ENCODE data around the gene PCGF2. TPM values are rescaled to one million over a fixed set of nuclear protein-coding genes. Genes with fewer than 3 reads are reported as not detected.

The PCGF2 gene
- total and polyA plus RNA-seq, 10 of the 15 experiments (the other 5 are each of a cell fraction or from before 2014, with no cell fraction given), result 2.7 to 35.6 (median 7.2) TPM

DNA sequence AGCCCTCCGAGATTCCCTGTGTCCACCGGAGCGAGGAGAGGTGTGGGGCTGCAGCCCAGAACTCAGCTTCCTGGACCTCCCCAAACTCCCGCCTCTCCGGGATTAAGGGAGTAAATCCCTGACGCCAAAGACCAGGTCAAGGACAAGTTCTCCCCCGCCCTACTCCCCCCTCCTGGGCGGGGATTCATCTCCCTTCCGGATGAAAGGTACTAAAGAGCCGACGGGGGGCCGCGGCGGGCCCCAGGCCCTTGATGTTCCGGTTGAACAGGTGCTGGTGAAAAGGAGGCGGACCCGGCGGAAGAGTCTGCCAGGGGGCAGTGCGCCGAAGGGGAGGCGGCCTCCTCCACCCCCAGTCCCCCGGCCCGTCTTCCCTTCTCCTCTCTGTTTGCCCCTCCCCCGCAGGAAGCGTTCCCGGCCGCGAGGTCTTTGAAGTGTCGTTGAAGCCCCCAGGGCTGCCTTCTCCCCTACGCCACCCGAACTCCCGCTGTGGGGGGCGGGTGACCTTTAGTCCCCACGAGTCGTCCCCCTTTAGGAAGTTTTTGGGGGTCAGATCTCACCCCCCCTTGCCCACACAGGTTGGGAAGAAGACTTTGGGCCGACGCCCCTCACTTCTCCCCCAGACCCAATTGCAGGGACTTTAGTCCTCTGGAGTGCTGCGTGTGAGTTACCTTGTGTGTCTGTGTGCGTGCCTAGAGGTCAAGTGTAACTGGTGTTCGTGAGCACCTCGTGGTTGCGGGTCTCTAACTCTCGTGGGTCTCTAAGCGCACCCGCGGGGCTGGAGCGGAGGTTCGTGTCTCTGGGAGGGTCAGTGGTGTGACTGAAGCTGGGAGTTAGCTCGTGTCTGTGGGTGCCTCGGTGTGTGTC, 44.2 kb downstream of the PCGF2 start (continued):
- TF ChIP-seq, protein P1, sequence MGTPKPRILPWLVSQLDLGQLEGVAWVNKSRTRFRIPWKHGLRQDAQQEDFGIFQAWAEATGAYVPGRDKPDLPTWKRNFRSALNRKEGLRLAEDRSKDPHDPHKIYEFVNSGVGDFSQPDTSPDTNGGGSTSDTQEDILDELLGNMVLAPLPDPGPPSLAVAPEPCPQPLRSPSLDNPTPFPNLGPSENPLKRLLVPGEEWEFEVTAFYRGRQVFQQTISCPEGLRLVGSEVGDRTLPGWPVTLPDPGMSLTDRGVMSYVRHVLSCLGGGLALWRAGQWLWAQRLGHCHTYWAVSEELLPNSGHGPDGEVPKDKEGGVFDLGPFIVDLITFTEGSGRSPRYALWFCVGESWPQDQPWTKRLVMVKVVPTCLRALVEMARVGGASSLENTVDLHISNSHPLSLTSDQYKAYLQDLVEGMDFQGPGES (IDR thresholded peaks at IDR 0.05), result no peak
- TF ChIP-seq NR2F1 (conservative IDR thresholded peaks at IDR 0.05), result peak; percentile 86
- TF ChIP-seq, protein P2, sequence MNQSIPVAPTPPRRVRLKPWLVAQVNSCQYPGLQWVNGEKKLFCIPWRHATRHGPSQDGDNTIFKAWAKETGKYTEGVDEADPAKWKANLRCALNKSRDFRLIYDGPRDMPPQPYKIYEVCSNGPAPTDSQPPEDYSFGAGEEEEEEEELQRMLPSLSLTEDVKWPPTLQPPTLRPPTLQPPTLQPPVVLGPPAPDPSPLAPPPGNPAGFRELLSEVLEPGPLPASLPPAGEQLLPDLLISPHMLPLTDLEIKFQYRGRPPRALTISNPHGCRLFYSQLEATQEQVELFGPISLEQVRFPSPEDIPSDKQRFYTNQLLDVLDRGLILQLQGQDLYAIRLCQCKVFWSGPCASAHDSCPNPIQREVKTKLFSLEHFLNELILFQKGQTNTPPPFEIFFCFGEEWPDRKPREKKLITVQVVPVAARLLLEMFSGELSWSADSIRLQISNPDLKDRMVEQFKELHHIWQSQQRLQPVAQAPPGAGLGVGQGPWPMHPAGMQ (IDR thresholded peaks at IDR 0.05; ENCODE audit: borderline replicate concordance), result no peak
- TF ChIP-seq ZSCAN29 (IDR thresholded peaks at IDR 0.05), result no peak
- TF ChIP-seq RFX5 (IDR thresholded peaks at IDR 0.05; ENCODE audit: low read depth, low read length), result no peak
- TF ChIP-seq DPF2 (IDR thresholded peaks at IDR 0.05), result peak; percentile 16; the same call in 1 of the 2 replicates
- no peak for TF ChIP-seq NFYA (IDR thresholded peaks at IDR 0.05; ENCODE audit: borderline replicate concordance, low read depth, low read length)
- TF ChIP-seq RB1 (IDR thresholded peaks at IDR 0.05; ENCODE audit: borderline replicate concordance), result no peak; the same call in 1 of the 2 replicates
- no peak for TF ChIP-seq RAD21 (IDR thresholded peaks at IDR 0.05; ENCODE audit: insufficient read depth, low read depth, low read length)
- TF ChIP-seq IKZF2 (IDR thresholded peaks at IDR 0.05), result peak; percentile 76 to 84
- TF ChIP-seq, protein P3, sequence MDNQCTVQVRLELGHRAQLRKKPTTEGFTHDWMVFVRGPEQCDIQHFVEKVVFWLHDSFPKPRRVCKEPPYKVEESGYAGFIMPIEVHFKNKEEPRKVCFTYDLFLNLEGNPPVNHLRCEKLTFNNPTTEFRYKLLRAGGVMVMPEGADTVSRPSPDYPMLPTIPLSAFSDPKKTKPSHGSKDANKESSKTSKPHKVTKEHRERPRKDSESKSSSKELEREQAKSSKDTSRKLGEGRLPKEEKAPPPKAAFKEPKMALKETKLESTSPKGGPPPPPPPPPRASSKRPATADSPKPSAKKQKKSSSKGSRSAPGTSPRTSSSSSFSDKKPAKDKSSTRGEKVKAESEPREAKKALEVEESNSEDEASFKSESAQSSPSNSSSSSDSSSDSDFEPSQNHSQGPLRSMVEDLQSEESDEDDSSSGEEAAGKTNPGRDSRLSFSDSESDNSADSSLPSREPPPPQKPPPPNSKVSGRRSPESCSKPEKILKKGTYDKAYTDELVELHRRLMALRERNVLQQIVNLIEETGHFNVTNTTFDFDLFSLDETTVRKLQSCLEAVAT (IDR thresholded peaks at IDR 0.05), result 0 out of 2 replicates have a peak, but pooled peaks have one; percentile 83
- no peak for TF ChIP-seq EP300 (IDR thresholded peaks at IDR 0.05; ENCODE audit: borderline replicate concordance in 1 of 2, control insufficient read depth in 1 of 2, low read depth in 2 of 2, low read length in 2 of 2)
- TF ChIP-seq CBX5 (IDR thresholded peaks at IDR 0.05; ENCODE audit: low read depth), result no peak
- TF ChIP-seq ESRRA (IDR thresholded peaks at IDR 0.05; ENCODE audit: low read length), result 0 out of 2 replicates have a peak, but pooled peaks have one; percentile 48
- TF ChIP-seq, protein P4, sequence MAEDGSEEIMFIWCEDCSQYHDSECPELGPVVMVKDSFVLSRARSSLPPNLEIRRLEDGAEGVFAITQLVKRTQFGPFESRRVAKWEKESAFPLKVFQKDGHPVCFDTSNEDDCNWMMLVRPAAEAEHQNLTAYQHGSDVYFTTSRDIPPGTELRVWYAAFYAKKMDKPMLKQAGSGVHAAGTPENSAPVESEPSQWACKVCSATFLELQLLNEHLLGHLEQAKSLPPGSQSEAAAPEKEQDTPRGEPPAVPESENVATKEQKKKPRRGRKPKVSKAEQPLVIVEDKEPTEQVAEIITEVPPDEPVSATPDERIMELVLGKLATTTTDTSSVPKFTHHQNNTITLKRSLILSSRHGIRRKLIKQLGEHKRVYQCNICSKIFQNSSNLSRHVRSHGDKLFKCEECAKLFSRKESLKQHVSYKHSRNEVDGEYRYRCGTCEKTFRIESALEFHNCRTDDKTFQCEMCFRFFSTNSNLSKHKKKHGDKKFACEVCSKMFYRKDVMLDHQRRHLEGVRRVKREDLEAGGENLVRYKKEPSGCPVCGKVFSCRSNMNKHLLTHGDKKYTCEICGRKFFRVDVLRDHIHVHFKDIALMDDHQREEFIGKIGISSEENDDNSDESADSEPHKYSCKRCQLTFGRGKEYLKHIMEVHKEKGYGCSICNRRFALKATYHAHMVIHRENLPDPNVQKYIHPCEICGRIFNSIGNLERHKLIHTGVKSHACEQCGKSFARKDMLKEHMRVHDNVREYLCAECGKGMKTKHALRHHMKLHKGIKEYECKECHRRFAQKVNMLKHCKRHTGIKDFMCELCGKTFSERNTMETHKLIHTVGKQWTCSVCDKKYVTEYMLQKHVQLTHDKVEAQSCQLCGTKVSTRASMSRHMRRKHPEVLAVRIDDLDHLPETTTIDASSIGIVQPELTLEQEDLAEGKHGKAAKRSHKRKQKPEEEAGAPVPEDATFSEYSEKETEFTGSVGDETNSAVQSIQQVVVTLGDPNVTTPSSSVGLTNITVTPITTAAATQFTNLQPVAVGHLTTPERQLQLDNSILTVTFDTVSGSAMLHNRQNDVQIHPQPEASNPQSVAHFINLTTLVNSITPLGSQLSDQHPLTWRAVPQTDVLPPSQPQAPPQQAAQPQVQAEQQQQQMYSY (CRISPR knock-in tag; IDR thresholded peaks at IDR 0.05), result no peak
- TF ChIP-seq FOS (IDR thresholded peaks at IDR 0.05; ENCODE audit: borderline replicate concordance, extremely low read depth, insufficient read length), result no peak
- TF ChIP-seq, protein P5, sequence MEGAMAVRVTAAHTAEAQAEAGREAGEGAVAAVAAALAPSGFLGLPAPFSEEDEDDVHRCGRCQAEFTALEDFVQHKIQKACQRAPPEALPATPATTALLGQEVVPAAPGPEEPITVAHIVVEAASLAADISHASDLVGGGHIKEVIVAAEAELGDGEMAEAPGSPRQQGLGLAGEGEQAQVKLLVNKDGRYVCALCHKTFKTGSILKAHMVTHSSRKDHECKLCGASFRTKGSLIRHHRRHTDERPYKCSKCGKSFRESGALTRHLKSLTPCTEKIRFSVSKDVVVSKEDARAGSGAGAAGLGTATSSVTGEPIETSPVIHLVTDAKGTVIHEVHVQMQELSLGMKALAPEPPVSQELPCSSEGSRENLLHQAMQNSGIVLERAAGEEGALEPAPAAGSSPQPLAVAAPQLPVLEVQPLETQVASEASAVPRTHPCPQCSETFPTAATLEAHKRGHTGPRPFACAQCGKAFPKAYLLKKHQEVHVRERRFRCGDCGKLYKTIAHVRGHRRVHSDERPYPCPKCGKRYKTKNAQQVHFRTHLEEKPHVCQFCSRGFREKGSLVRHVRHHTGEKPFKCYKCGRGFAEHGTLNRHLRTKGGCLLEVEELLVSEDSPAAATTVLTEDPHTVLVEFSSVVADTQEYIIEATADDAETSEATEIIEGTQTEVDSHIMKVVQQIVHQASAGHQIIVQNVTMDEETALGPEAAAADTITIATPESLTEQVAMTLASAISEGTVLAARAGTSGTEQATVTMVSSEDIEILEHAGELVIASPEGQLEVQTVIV (IDR thresholded peaks at IDR 0.05; ENCODE audit: borderline replicate concordance, partially characterized antibody), result no peak
- TF ChIP-seq MEF2B (IDR thresholded peaks at IDR 0.05; ENCODE audit: partially characterized antibody, poor library complexity, severe bottlenecking), result peak; percentile 43

All from GM12878 (cell line).